ENCODE results near the gene PDZRN3. TPM values are rescaled to one million over a fixed set of nuclear protein-coding genes. Genes with fewer than 3 reads are reported as not detected.

The PDZRN3 gene
- total RNA-seq, 1 experiment from 2014 or later, result 5.9 TPM

DNA sequence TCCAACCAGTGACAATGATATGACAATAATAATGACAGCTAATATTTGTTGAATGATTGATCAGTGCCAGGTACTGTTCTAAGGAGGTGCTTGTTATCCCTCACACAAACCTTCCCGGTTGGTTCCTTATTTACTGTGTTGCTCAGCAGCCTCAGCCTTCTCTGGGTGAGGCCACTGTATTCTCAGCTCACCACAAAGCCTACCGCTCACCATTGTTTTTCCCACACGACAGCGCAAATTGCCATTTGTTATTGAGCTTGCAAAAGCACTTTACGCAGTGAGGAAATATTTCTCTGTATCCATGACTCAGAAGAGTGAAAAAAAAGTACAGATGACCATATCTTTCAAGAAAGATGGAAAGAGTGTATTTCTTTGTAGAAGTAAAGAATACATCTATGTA is 49.5 kb upstream of the PDZRN3 start:
- Histone ChIP-seq H3K23me2 (ENCODE audit: insufficient read length, low read depth, low read length, poor library complexity, severe bottlenecking) (no peaks in the 10 kb centered on the region), H3K4ac (ENCODE audit: low read depth, low read length) (no peak overlapping the region), H3K79me2 (ENCODE audit: insufficient read depth, low read length) (no peaks in the 10 kb centered on the region), H3K14ac (ENCODE audit: insufficient read depth, low read length) (no peak overlapping the region), H3K23ac (ENCODE audit: insufficient read length, low read depth, low read length) (no peak overlapping the region), H3K27me3 (ENCODE audit: insufficient read depth, low read length) (no peaks in the 10 kb centered on the region), H3K18ac (ENCODE audit: insufficient read length, low read depth, low read length) (no peak overlapping the region), H3T11ph (ENCODE audit: low read length) (no peak overlapping the region), H3K4me1 (ENCODE audit: insufficient read depth, low read length) (peaks cover 4% of the 10 kb centered on the region; the same call in 1 of the 2 replicates), H3K79me1 (ENCODE audit: insufficient read depth, low read depth, low read length, poor library complexity, severe bottlenecking) (no peaks in the 10 kb centered on the region), H2BK5ac (ENCODE audit: insufficient read length, low read length) (no peak overlapping the region), H3K9me3 (ENCODE audit: control insufficient read depth, low read depth, low read length) (no peaks in the 10 kb centered on the region), H2BK20ac (ENCODE audit: low read depth, low read length, poor library complexity, severe bottlenecking) (no peak overlapping the region), H3K27ac (ENCODE audit: insufficient read length, low read depth, low read length) (no peak overlapping the region), H3K4me2 (ENCODE audit: insufficient read depth, insufficient read length, low read length) (no peak overlapping the region), H3K56ac (ENCODE audit: insufficient read length, low read depth, low read length) (no peak overlapping the region), H4K5ac (ENCODE audit: insufficient read length, low read depth, low read length) (no peak overlapping the region), H2BK120ac (ENCODE audit: low read depth, low read length, poor library complexity, severe bottlenecking) (no peak overlapping the region), H2AFZ (ENCODE audit: low read length) (no peak overlapping the region), H2BK12ac (ENCODE audit: insufficient read length, low read depth, low read length) (no peak overlapping the region), H4K20me1 (ENCODE audit: control insufficient read depth, insufficient read depth, insufficient read length) (no peaks in the 10 kb centered on the region), H2BK15ac (ENCODE audit: low read depth, low read length) (no peak overlapping the region), H3K9ac (ENCODE audit: extremely low read depth, insufficient read length, low read length) (no peak overlapping the region), H4K91ac (ENCODE audit: insufficient read length, low read depth, low read length) (no peak overlapping the region), H2AK5ac (ENCODE audit: insufficient read length, low read length) (no peak overlapping the region), H4K8ac (replicated peaks; ENCODE audit: insufficient read length, low read depth, low read length) (no peak overlapping the region)
- Mint-ChIP-seq H3K4me1 (peaks cover 56 to 64% of the 10 kb centered on the region in 2 experiments), H3K27me3 (ENCODE audit: low read depth) (no peaks in the 10 kb centered on the region), H3K9me3 (no peaks in the 10 kb centered on the region), H3K27ac (peak overlapping the region; percentile 10 to 85 (median 23); a peak in 5 of 7 replicates), H3K4me3 (no peak overlapping the region), H3K36me3 (ENCODE audit: insufficient read depth in 1 of 3, low read depth in 3 of 3) (no peaks in the 10 kb centered on the region)
- TF ChIP-seq, protein P1, sequence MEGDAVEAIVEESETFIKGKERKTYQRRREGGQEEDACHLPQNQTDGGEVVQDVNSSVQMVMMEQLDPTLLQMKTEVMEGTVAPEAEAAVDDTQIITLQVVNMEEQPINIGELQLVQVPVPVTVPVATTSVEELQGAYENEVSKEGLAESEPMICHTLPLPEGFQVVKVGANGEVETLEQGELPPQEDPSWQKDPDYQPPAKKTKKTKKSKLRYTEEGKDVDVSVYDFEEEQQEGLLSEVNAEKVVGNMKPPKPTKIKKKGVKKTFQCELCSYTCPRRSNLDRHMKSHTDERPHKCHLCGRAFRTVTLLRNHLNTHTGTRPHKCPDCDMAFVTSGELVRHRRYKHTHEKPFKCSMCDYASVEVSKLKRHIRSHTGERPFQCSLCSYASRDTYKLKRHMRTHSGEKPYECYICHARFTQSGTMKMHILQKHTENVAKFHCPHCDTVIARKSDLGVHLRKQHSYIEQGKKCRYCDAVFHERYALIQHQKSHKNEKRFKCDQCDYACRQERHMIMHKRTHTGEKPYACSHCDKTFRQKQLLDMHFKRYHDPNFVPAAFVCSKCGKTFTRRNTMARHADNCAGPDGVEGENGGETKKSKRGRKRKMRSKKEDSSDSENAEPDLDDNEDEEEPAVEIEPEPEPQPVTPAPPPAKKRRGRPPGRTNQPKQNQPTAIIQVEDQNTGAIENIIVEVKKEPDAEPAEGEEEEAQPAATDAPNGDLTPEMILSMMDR (conservative IDR thresholded peaks at IDR 0.05), result no peak
- DNase-seq, result no peak
- no CpG with 5 or more reads among the region's 5 CpGs for WGBS (ENCODE audit: extremely low coverage, insufficient read length, low lambda C conversion rate)

All from H9 (cell line).